HG02938 (cell line): ENCODE data around the gene WASL.

Source experiments
- ATAC-seq: cut with Tn5 transposase; IDR thresholded peaks from one replicate; pipeline ENCODE4 v1.9.1; 2021; ENCODE audit warnings: mild to moderate bottlenecking, moderate library complexity; ENCODE audit not compliant: unreplicated experiment

Gene WASL

GRCh38 chr7:123770378-123770777 lies 21.6 kb upstream of the WASL start:
- peak; percentile 87 for ATAC-seq

- no peak for ATAC-seq
These were observed 20.6 kb upstream of the WASL start for GRCh38 chr7:123769371-123769770.

- no peak for ATAC-seq
These were observed 19.7 kb upstream of the WASL start for GRCh38 chr7:123768493-123768892.

GRCh38 chr7:123763191-123763661 lies 14.4 kb upstream of the WASL start:
- no peak for ATAC-seq

- ATAC-seq, result no peak
These were observed 12.9 kb upstream of the WASL start for GRCh38 chr7:123761729-123762128.

GRCh38 chr7:123757095-123757494 lies 8.3 kb upstream of the WASL start:
- no peak for ATAC-seq

- ATAC-seq, result no peak
These were observed 6.5 kb upstream of the WASL start for GRCh38 chr7:123755338-123755737.

GRCh38 chr7:123754271-123754871 lies 5.6 kb upstream of the WASL start:
- no peak for ATAC-seq

- ATAC-seq, result no peak
These were observed 3.7 kb upstream of the WASL start for GRCh38 chr7:123752534-123752933.

- no peak for ATAC-seq
These were observed 3.0 kb upstream of the WASL start for GRCh38 chr7:123751821-123752220.

GRCh38 chr7:123750389-123751230 lies 1.8 kb upstream of the WASL start:
- ATAC-seq, result no peak

GRCh38 chr7:123749537-123749857 lies 694 bp upstream of the WASL start:
- ATAC-seq, result peak; percentile 26

- peak; percentile 25 for ATAC-seq
These were observed 551 bp downstream of the WASL start for GRCh38 chr7:123748171-123748733.

- ATAC-seq, result no peak
These were observed 1.1 kb downstream of the WASL start for GRCh38 chr7:123747620-123748141.

GRCh38 chr7:123746931-123747488 lies 1.8 kb downstream of the WASL start:
- ATAC-seq, result no peak

- no peak for ATAC-seq
These were observed 2.7 kb downstream of the WASL start for GRCh38 chr7:123746055-123746454.

GRCh38 chr7:123745437-123745836 lies 3.4 kb downstream of the WASL start:
- no peak for ATAC-seq

GRCh38 chr7:123744416-123744815 lies 4.4 kb downstream of the WASL start:
- no peak for ATAC-seq

GRCh38 chr7:123741940-123742339 lies 6.9 kb downstream of the WASL start:
- no peak for ATAC-seq

- no peak for ATAC-seq
These were observed 10.0 kb downstream of the WASL start for GRCh38 chr7:123738808-123739207.

GRCh38 chr7:123738356-123738755 lies 10.4 kb downstream of the WASL start:
- no peak for ATAC-seq
